NCI-H82 (cell line): ENCODE data around the gene UBASH3A.

Experiments
- DNase-seq: peaks from one replicate; lab custom pipeline; 2025; lab: John Stamatoyannopoulos, UW

UBASH3A gene

DNA sequence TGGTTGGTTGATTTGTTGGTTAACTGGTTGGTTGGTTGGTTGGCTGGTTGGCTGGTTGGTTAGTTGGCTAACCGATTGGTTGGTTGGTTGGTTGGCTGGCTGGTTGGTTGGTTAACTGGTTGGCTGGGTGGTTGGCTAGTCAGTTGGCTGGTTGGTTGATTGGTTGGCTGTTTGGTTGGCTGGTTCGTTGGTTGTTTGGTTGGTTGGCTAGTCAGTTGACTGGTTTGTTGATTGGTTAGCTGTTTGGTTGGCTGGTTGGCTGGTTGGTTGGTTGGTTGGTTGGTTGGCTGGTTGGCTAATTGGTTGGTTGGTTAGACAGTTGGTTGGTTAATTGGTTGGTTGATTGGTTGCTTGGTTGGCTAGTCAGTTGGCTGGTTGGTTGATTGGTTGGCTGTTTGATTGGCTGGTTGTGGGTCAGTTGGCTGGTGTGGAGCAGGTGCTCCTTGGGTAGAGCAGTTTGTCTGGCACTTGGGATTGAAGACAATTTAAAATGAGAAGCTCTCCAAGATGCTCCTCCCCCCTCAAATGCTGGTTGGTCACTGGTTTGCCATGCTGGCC is 85.4 kb downstream of the UBASH3A start:
- no peak for DNase-seq

DNA sequence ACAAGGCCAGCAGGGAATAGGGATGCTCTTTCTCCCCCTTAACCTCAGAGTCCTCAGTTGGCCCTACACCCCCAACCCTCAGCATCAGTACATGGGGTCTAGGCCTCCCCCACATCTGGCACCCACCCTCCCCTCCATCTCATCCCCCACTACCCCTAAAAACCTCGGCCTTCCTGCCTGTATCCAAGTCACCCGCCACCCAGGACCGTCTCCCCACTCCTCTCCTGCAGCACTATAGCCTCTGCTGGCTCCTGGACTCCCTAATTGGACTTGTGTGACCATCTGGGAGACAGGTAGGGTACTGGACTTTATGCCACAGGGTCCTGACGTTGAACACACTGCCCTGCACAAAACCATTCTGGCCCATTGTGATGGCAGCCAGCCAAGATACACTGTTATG is 86.3 kb downstream of the UBASH3A start:
- no peak for DNase-seq

DNA sequence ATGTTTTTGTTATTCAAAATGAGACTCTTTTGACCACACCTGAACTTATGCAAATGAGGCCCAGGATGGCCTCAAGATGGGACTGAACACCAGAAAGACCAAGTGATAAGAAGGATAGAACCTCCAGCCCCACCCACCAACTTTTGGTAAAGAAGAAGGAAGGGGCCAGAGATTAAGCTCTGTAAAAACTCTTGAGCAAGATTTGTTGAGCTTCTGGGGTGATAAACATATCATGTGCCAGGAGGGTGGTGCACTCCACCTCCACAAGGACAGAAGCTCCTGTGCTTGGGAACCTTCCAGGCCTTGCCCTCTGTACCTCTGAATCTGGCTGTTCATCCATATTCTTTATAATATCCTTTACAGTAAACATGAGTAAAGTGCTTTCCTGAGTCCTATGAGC is 87.0 kb downstream of the UBASH3A start:
- DNase-seq: peak; percentile 76

GRCh38 chr21:42491328-42491727 is 87.6 kb downstream of the UBASH3A start:
- peak; percentile 67 for DNase-seq

GRCh38 chr21:42492201-42492600 is 88.5 kb downstream of the UBASH3A start:
- no peak for DNase-seq

DNA sequence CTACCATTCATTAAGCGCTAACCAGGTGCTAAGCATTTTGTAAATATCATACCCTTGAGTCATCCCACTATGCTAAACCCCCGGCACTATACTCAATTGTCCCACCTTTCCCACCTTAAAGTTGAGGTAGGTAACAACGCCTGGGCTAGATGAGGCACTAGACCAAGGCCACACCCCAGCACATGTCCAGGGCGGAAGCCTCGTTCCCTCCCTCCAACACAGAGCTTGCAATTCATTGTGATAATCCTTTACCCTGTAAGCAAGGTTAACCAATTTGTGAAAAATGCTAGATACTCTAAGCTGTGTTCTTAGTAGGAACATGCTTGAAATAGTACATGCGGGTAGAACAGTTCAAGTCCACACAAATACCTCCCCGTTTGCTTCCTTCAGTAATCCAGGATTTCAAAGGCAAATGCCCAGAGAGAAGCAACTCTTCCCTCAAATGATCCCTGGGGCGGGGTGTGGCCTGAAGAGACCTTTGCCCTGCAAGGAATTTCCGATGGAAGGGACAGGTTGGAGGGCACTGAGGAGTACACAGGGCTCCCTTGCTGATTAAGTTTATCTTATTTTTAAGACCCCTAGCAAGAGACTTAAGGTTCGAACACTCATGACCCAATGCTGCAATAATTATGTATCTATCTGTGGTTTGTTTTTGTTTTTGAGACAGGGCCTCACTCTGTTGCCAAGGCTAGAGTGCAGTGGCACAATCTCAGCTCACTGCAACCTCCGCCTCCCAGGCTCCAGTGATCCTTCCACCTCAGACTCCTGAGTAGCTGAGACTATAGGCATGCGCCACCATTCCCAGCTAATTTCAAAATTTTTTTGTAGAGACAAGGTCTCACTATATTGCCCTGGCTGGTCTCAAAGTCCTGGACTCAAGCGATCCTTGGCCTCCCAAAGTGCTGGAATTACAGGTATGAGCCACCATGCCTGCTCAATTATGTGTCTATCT is 89.7 kb downstream of the UBASH3A start:
- DNase-seq: peak; percentile 80

DNA sequence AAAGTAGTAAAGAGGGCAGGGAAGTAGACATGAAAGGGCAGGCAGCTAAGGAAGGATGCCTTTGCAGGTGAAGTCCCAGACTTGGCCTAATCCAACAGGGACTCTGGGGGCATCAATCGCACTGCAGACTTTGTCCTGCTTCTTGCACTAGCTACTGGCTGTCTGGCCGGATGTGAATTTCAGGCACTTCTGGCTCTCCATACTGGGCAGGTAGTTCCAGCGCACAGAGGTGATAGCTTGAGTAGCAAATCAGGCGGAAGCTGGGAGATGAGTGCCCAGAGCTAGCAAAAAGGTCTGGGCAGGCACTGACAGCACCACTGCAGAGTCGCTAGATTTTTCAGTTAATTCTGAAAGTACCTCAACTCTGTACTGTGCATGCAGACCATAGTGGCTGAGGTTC is 91.3 kb downstream of the UBASH3A start:
- DNase-seq: no peak

DNA sequence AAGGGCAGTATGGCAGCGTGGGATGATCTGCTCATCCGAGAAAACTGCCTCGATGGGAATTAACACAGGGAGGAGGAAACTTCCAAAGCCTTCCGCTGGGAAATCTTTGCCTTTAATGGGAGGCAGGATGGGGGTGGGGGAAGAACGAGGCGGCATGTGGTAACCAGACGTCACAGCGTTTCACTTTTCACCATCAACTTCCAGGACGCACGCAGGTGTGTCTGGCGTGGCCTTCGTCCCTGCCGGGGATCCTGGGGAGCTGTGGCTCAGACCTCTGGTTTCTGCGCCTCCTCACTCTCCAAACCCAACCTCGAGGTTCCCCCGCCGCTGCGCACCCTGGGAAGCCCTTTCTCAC is 92.0 kb downstream of the UBASH3A start:
- DNase-seq: peak; percentile 69

GRCh38 chr21:42496120-42496838 is 92.6 kb downstream of the UBASH3A start, which contains the start of gene RSPH1:
Gene RSPH1, minus strand, starts transcription at chr21:42496224. Its CDS starts 38 bp downstream, at chr21:42496186.
- peak; percentile 100 for DNase-seq

DNA sequence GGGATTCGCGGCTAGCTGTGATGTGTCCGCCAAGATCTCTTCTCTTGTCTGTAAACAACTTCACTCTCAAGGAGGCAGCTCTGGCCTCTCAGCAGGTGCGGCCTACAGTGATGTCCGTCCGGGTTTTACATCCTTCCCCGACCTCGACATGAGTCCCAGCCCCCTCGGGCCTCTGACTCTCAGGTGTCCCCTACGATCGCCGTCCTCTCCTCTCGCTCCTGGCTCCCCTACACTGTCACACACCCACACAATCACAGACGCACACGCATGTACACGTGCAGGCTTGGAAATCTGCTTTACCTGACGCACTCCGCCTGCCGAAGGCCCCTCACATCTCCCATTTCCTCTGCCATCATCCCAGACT is 93.1 kb downstream of the UBASH3A start:
- DNase-seq: peak; percentile 60
